Measurements from ENCODE around the gene WIPF2.

WIPF2 gene

DNA sequence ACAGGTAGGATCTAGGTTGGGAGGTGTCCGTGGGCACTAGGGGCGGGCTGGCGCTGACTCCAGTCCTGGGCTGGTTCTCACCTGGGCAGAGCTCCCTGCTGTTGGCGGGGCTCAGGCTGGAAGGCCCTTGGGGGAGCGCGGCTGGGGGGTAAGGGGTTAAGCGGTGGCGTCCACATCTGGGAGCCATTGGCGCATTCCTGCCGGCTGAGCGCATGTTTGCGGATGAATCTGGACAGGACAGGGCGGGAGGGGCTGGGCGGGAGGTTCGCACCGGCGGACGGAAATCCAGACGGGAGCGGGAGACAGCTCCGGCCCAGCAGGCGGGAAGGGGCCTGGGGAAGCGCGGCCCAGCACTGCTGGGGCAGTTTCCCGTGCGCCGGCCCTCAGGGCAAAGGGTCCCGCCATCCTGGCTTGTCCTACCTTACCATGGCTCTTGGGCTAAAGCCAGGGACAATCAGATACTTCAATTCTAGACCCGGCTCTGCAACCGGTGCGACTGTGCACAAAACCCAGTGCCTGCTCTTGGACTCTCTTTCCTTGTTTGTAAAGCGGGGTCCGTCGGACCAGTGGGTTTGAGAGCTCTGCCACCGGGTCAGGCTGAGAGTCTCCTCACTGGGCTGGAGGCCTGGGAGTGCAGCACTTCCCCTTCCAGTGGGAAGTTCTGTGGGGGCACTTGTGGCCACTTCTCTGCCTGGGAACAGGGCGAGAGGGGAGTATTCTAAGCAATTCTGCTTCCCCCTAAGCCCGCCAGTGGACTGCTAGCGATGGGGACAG is 97.7 kb downstream of the WIPF2 start:
- DNase-seq: peak; percentile 34

GRCh38 chr17:40317345-40317873 is 98.3 kb downstream of the WIPF2 start:
- peak; percentile 35 for DNase-seq

DNA sequence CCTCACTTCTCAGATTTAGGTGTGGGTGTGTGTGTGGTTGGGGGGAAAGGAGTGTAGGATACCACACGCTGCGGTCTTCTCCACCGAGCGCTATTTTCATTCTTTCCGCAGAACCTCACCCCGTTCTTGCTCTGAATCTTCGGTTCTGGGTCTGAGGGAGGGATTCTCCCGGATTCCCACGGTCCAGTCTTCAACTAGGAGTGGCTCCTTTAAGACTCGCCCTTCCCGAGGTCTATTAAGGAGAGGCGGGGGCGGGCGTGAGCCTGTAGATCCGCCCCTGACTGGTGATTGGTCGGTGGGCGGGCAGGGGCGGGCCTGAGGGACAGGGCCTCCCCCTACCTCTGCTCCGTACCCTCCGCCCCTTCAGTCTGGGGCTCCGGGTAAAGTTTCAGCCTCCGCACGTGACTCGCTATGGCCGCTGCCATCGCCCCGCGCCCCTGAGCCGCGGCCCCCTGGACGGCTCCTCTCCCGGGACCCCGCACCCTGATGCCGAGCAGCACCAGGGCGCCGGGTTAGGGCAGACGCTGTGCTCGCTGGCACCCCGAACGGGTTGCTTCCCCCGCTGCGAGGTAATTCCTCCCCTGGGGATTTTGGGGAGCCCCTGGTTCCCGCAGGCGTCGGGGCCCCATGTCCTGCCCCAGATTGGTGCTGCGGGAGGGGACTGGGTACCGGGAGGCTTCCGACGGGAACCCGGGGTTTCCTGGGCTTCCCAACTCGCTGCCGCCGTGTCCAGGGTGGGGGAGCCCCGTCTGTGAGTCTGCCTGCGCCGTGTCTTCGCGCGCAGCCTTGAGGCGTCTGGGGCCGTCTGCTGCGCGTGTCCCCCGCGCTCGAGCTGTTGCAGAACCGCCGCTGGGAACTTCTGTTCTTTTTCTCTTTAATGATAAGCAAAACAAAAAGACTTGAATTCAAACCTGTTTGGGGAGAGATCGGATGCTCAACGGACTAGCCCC is 99.1 kb downstream of the WIPF2 start:
- peak; percentile 94 for DNase-seq

DNA sequence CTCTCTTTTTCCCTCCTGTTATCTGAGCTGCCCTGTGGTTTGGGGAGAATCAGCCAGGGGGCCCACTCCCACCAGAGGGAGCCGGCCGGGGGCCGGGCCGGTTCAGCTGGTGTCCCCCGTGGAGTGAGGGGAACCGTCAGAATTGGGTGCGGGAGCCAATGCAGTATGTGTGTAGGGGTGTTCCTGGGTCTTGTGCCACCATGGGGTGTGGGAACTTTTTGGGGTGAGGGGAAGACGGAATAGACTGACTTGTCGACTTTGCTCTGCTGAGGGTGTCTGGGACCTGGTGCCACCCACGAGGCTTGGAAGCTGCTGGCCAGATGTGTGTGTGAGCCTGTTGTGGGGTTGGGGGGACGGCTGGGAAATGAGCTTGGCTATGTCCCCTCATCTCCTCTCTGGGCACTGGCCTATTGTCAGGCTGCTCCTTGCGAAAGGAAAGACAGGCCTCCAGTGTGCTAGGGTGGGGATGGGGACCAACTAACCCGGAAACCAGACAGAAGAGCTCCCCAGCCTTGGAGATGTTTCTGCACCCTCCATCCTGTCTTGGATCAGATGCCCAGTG is 99.8 kb downstream of the WIPF2 start:
- DNase-seq: no peak

DNA sequence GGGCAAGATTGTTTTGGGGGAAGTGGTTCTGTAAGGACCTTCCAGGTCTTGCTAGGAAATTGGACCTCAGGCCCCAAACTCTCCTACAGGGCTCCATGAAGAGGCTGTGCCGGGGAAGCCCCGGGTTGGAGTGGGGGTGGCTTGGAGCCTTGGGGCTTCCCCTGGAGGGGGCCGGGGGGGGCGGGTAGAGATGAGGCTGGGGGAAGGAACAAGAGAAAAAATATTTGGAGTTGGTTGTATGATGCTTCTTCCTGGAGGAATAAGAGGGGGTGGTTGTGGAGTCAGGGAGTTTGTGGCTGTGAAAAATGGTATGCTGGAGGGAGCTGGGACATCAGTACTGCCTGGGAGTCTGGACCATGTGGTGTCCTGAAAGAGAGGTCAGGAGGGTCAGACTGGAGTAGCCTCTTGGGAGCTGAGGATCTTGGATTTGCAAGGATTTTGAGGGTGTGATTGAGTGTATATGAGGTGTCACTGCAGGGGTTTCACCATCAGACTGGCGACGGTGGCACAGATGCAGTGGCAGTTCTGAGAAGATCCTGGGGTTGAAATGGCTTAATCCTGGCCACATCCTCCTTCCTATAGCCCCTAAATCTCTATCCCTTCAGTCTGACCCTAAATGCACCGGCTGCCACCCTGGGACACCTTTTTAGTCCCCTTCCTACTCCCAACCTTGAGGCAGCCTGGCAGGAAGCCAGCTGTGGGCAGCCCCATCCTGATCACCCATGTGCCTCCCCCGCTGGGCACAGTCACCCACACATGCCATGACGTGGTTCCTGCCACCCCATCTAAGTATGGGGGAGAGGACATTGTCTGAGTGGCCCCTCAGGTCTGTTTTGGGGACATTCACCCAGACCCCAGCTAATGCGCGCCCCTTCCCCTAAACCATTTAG is 100.8 kb downstream of the WIPF2 start:
- DNase-seq: no peak

DNA sequence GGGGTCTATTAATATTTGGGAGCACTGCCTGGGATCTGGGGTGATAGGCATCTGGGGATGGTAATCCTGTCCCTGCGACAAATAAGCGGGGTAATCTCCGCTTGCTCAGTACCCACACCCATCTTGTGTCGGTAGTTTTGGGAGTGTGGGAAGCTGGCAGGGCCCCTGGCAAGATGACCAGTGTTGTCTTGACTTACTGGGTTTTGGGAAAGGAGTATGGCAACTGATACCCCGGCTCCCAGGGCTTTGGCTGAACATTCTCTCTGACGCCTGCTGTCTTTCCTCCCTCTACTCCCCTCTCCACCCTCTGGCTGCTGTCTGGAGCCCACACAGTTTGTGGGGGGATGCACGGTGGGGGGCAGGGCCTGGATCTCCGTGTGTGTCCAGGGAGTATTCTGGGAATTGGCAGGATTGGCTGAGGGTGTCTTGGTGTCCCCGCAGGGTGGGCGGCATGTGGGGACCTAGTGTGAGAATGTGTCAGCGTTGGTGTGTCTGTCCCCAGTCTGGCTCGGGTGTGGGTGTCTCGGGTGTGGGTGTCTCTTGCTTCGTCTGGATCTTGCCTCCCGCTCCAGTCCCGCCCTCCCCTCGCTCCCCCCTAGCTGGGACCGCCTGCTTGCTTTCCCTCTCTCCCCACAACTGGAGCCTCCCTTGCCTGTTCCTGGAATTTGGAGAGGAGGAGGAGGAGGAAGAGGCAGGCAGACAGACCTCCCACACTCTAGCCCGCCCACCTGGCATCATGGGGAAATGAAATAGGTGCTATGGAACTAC is 101.8 kb downstream of the WIPF2 start:
- no peak for DNase-seq

DNA sequence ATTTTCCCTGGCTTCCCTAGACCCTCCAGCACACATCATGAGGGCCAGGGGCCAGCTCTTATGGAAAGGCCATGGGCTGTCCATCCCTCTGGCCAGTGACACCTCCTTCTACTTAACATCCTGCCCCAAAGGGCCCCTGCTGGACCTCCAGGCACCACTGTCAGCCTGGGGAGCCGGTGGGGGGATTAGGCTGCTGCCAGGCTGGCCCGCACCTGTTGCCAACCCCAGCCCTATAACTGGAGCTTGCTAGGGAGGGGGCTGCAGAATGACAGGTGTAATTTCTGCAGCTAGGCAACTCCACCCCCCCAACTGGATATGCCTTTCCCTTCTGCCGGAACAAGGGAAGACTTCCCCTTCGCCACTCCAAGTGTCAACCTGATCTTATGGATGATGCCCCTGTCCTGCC is 102.4 kb downstream of the WIPF2 start:
- no peak for DNase-seq

DNA sequence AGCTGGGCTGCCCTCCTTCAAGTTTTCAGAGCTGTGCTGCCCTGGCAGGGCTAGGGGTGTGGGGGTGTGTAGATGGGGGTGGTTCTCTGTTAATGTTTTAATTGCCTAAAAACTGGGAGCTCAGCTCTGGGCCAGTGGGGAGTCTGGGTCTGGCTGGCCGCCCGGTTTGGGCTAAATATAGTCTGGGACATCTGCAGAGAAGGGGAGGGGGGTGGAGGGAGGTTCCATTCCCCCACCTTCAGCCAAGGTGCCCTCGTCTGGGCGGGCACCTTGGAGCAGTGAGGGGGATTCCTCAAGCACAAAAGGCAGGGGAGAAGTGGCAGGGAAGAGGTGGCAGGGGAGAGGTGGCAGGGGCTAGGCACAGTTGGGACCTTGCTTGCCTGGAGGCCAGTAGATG is 102.9 kb downstream of the WIPF2 start:
- DNase-seq: no peak

DNA sequence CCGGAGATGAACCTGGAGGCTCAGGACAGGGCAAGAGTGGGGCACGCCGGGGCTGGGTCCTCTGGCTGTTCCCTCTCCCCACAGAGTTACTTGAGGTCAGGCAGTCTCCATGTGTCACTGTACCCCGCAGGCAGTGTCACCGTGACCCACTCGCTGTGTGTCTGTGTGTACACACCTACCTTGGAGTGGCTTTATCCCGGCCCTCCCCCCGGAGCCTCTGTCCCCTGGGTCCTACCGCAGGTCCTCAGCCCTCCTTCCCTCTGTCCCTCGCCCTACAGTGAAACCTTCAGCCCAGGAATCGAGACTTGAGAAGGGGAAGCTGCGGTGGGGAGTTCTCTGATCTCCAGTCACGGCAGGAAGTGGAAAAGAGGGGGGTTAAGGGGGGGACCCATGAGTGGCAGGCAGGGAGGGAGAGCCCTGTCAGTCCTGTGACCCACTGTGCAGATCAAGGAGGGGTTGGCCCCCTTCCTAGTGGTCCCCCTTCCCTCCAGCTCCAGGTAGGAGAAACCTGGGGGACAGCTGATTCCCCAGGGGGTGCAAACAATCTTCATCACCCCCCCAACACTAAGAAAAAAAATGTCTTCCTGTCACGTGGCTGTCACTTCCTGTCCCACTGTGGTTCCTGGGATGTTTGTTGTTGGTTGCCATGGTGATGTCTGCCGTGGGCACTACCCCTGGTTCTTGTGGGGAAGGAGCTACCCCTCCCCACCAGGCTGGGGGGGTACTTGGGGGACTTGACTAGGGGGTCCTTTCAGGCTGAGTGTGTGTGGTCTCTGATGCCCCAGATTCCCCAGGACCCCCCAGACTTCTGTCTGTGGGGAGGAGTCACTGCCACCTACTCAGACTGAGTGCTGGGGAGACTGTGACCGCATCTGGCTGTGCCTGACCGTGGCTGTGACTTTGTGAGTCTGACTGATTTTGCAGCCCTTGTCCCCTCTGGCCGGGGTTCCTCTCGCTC is 103.5 kb downstream of the WIPF2 start:
- peak; percentile 12 for DNase-seq

DNA sequence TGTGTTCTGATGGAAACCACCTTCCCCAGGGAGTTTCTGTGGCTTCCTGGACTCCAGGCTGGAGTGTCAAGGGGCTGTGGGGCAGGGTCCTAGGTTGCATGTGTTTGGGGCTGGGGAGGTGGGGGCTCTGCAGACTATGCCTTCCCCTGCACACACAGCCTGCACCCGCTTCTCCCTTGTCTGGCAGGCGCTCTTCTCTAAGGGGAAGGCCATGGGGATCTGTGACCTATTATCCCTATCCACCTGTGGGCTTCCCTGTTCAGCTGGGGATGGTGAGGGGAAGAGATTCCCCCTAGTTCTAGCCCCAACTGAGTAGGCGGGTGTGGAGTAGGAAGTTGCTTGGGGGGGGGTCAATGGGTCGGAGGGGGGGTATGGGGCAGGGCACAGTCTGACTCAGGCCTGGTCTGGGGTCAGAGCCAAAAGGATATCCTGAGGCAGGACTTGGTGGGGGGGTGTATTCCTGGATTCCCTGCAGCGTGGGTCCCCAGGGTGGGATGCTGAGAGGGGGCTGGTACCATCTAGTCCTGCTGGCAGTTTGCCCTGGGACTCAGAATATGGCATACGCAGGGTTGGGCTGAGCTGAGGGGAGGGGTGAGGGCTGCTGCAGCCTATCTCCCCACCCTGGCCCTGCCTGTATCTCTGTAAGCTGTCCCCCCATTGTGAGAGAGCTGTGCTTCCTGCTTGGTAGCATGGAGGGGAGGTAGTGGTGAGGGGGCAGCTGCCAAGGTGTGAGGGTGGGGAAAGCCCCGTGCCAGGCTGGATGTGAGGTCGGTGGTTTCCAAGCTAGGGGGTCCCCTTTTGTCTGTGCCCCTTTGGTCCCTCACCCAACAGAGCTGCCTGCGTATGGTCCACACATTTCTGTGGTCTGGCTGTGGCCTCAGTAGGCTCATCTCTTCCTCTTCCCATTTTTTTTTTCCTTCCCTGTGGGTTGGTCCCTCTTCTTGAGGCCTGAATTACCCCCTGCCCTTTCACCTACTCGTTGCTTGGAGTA is 104.6 kb downstream of the WIPF2 start:
- DNase-seq: no peak

GRCh38 chr17:40325156-40326013 is 106.3 kb downstream of the WIPF2 start:
- no peak for DNase-seq

GRCh38 chr17:40326014-40326831 is 107.1 kb downstream of the WIPF2 start:
- DNase-seq: no peak

GRCh38 chr17:40326832-40327199 is 107.7 kb downstream of the WIPF2 start:
- DNase-seq: no peak

- DNase-seq: no peak
Measured at GRCh38 chr17:40327244-40327729, 108.2 kb downstream of the WIPF2 start.

- no peak for DNase-seq
Measured at GRCh38 chr17:40327735-40328385, 108.8 kb downstream of the WIPF2 start.

DNA sequence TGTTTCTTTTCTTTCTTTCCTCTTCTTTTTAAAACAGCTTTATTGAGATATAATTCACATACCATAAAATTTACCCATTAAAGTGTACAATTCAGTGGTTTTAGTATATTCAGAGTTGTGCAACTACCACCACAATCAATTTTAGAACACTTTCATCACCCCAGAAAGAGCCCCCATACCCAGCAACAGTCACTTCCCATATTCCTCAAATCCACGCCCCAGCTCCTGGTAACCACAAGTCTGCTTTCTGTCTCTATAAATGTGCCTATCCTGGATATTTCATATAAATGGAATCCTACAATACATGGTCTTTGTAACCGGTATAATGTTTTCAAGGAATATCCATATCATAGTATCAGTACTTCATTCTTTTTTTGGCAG is 109.3 kb downstream of the WIPF2 start:
- DNase-seq: no peak

Data from NCI-H146 (cell line).